ENCODE measurements around the gene FBXW2. TPM values are rescaled to one million over a fixed set of nuclear protein-coding genes. Genes with fewer than 3 reads are reported as not detected.

FBXW2 gene, protein sequence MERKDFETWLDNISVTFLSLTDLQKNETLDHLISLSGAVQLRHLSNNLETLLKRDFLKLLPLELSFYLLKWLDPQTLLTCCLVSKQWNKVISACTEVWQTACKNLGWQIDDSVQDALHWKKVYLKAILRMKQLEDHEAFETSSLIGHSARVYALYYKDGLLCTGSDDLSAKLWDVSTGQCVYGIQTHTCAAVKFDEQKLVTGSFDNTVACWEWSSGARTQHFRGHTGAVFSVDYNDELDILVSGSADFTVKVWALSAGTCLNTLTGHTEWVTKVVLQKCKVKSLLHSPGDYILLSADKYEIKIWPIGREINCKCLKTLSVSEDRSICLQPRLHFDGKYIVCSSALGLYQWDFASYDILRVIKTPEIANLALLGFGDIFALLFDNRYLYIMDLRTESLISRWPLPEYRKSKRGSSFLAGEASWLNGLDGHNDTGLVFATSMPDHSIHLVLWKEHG
- 36.4 and 37.1 TPM in 2 replicates for total RNA-seq

GRCh38 chr9:120792898-120793765, at the start of gene FBXW2:
TSS of gene FBXW2 (minus strand) at chr9:120793416. CDS start at chr9:120788258, 5,158 bp downstream.

DNA sequence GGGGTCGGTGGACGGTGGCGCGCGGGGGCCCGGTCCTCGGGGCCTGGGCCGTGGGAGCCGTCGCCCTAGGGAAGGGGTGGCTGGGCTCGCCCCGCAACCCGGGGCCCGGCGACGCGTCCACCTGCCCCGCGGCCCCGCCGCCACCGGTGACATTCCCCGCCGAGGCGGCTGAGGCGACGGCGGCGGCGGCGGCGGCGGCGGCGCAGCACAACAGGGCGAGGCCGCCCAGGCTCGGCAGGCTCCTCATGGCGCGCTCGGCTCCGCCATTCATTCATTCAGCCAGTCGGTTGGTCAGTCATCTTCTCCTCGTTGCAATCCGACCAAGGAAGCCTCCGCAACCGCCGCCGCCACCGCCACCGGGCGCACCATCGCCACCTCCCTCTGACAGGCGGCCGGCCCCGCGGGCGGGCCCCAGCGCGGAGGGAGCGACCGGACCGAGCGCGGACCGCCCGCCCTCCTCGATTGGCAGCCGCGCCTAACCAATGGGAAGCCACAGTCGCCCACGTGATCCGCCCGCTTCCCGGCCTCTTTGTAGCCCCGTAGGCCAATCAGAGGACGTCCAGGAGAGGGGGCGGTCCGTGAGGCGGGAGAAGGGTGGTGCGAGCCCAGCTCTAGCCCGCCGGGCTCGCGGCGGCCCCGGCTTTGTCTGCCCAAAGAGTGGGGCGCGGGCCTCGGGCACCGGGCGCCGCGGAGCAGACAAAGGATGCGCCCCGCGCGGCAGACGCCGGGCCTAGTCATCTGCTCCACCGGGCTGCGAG, 78.9 kb downstream of the FBXW2 start, which contains the start of gene MEGF9:
Gene MEGF9, minus strand, starts transcription at position 383 of the 758 bp plus-strand sequence. Its CDS starts 112 bp downstream, at position 271.

Other genes starting within 250 kb of the FBXW2 start
- gene CDK5RAP2, start 213.2 kb downstream of the FBXW2 start, total RNA-seq = 32.6 and 40.9 TPM in 2 replicates
- 12.9 and 18.5 TPM in 2 replicates for gene MEGF9, start 78.9 kb downstream of the FBXW2 start, total RNA-seq
- gene PSMD5, start 49.5 kb upstream of the FBXW2 start, total RNA-seq = 35.2 and 46.7 TPM in 2 replicates
- gene PHF19, start 83.8 kb upstream of the FBXW2 start, total RNA-seq = 23.7 and 47.4 TPM in 2 replicates
- gene TRAF1, start 133.4 kb upstream of the FBXW2 start, total RNA-seq = 1.3 and 3.8 TPM in 2 replicates

Data from smooth muscle cell of trachea (primary cell).